Stimulated activated CD4-positive, alpha-beta T cell treated with anti-CD3 and anti-CD28 coated beads, Interleukin-15, amount 100 ng/mL, for 48 hours (primary cell): ENCODE data around the gene ZKSCAN1.
"Not testable (repeated sequence)": the region's sequence is repeated elsewhere in the genome, so short reads cannot be mapped to it uniquely, and the experiment has no call there.

Source experiments
- DNase-seq, 2 donors: peaks; one replicate each; pipeline ENCODE4 v3.0.0-alpha.2; 2020; ENCODE audit warnings: low read depth in 2 of 2

Gene ZKSCAN1

GRCh38 chr7:100015232-100016214 lies at the start of gene ZKSCAN1:
ZKSCAN1 (plus strand) TSS chr7:100015596; CDS start chr7:100023507, 7,911 bp downstream.
- DNase-seq: peak; percentile 73 to 79

- no peak for DNase-seq
Observed at GRCh38 chr7:99969298-99969697, 46.1 kb upstream of the ZKSCAN1 start.

GRCh38 chr7:99969813-99970212 lies 45.6 kb upstream of the ZKSCAN1 start:
- DNase-seq: not testable (repeated sequence)

- no peak for DNase-seq
Observed at GRCh38 chr7:99971242-99971641, 44.2 kb upstream of the ZKSCAN1 start.

- DNase-seq: not testable (repeated sequence)
Observed at GRCh38 chr7:99973817-99974216, 41.6 kb upstream of the ZKSCAN1 start.

GRCh38 chr7:99974681-99975080 lies 40.7 kb upstream of the ZKSCAN1 start:
- no peak for DNase-seq

GRCh38 chr7:99975782-99976521 lies 39.4 kb upstream of the ZKSCAN1 start, which contains the start of gene AZGP1:
AZGP1 (minus strand) TSS chr7:99976031; CDS start chr7:99976020, 11 bp downstream.
- DNase-seq: no peak

- no peak for DNase-seq
Observed at GRCh38 chr7:99976626-99977025, 38.8 kb upstream of the ZKSCAN1 start.

GRCh38 chr7:99979814-99980225 lies 35.6 kb upstream of the ZKSCAN1 start:
- peak; percentile 21 to 40 for DNase-seq

- not testable (repeated sequence) for DNase-seq
Observed at GRCh38 chr7:99980448-99980872, 34.9 kb upstream of the ZKSCAN1 start.

GRCh38 chr7:99981066-99981465 lies 34.3 kb upstream of the ZKSCAN1 start:
- DNase-seq: not testable (repeated sequence)

- no peak for DNase-seq
Observed at GRCh38 chr7:99984593-99984992, 30.8 kb upstream of the ZKSCAN1 start.

GRCh38 chr7:99987306-99987705 lies 28.1 kb upstream of the ZKSCAN1 start:
- DNase-seq: not testable (repeated sequence)

GRCh38 chr7:99987846-99988245 lies 27.6 kb upstream of the ZKSCAN1 start:
- DNase-seq: no peak

- DNase-seq: no peak
Observed at GRCh38 chr7:99990460-99990852, 24.9 kb upstream of the ZKSCAN1 start.

- DNase-seq: not testable (repeated sequence)
Observed at GRCh38 chr7:99991543-99991942, 23.9 kb upstream of the ZKSCAN1 start.

GRCh38 chr7:99992330-99993038 lies 22.9 kb upstream of the ZKSCAN1 start:
- DNase-seq: no peak

GRCh38 chr7:99994819-99995218 lies 20.6 kb upstream of the ZKSCAN1 start:
- no peak for DNase-seq

- no peak for DNase-seq
Observed at GRCh38 chr7:99996755-99997544, 18.4 kb upstream of the ZKSCAN1 start.

- peak; percentile 27 to 47 for DNase-seq
Observed at GRCh38 chr7:99997545-99998137, 17.8 kb upstream of the ZKSCAN1 start.
